ENCODE data around the gene HOXB6. TPM values are rescaled to one million over a fixed set of nuclear protein-coding genes. Genes with fewer than 3 reads are reported as not detected.

Gene HOXB6
- total RNA-seq, 1 experiment from 2014 or later: 19.8 TPM

- ChIA-PET POLR2A (ENCODE audit: low non-redundant PET) (interaction anchor here (0.7 kb wide), 1 partner anchor 14 kb away, joined by 3 read pairs; no protein-coding TSS in a partner anchor), CTCF (no interaction called here)
- intact Hi-C loops (cut with micrococcal nuclease; ENCODE audit: unreplicated experiment): no loop called here
- peak overlapping the region; percentile 20 for H3K27ac ChIP-seq (ENCODE audit: low read depth, low read length, poor library complexity, severe bottlenecking)
- H3K9me3 ChIP-seq (ENCODE audit: low read depth, low read length, poor library complexity, severe bottlenecking): no peaks in the 10 kb centered on the region
- TF ChIP-seq CTCF (conservative IDR thresholded peaks at IDR 0.05; ENCODE audit: low read depth, low read length): no peak
- no peak for TF ChIP-seq EZH2 (IDR thresholded peaks at IDR 0.05; ENCODE audit: borderline replicate concordance, low read depth, low read length, poor library complexity, severe bottlenecking)
- H3K36me3 ChIP-seq (ENCODE audit: insufficient read depth, low read length, poor library complexity, severe bottlenecking): no peaks in the 10 kb centered on the region
- BruUV-seq (replicated peaks): no TSS peak
- H3K4me1 ChIP-seq (ENCODE audit: insufficient read depth, low read length, poor library complexity, severe bottlenecking): peaks cover 64% of the 10 kb centered on the region
- H3K27me3 ChIP-seq (replicated peaks; ENCODE audit: insufficient read depth, low read depth, low read length, poor library complexity): no peaks in the 10 kb centered on the region
- H3K4me3 ChIP-seq (ENCODE audit: low read depth, low read length, poor library complexity, severe bottlenecking): no peak overlapping the region
- DNase-seq (ENCODE audit: low spot score): no peak
These were observed 32.9 kb downstream of the HOXB6 start for GRCh38 chr17:48571826-48572417.

GRCh38 chr17:48571024-48571818 lies 33.6 kb downstream of the HOXB6 start:
- Histone ChIP-seq H3K4me3 (ENCODE audit: low read depth, low read length, poor library complexity, severe bottlenecking) (no peak overlapping the region), H3K9me3 (ENCODE audit: low read depth, low read length, poor library complexity, severe bottlenecking) (no peaks in the 10 kb centered on the region), H3K4me1 (ENCODE audit: insufficient read depth, low read length, poor library complexity, severe bottlenecking) (peaks cover 67% of the 10 kb centered on the region), H3K36me3 (ENCODE audit: insufficient read depth, low read length, poor library complexity, severe bottlenecking) (no peaks in the 10 kb centered on the region), H3K27me3 (replicated peaks; ENCODE audit: insufficient read depth, low read depth, low read length, poor library complexity) (no peaks in the 10 kb centered on the region), H3K27ac (ENCODE audit: low read depth, low read length, poor library complexity, severe bottlenecking) (no peak overlapping the region)
- DNase-seq (ENCODE audit: low spot score): no peak
- ChIA-PET CTCF (no interaction called here), POLR2A (ENCODE audit: low non-redundant PET) (interaction anchor here (0.6 to 0.7 kb wide), 2 partner anchors 13 to 14 kb away, joined by 3 to 4 read pairs; no protein-coding TSS in a partner anchor)
- BruUV-seq (replicated peaks): no TSS peak
- TF ChIP-seq CTCF (conservative IDR thresholded peaks at IDR 0.05; ENCODE audit: low read depth, low read length) (no peak), EZH2 (IDR thresholded peaks at IDR 0.05; ENCODE audit: borderline replicate concordance, low read depth, low read length, poor library complexity, severe bottlenecking) (no peak)
- intact Hi-C loops (cut with micrococcal nuclease; ENCODE audit: unreplicated experiment): no loop called here

- no peak for TF ChIP-seq CTCF (conservative IDR thresholded peaks at IDR 0.05; ENCODE audit: low read depth, low read length)
- no peak for TF ChIP-seq EZH2 (IDR thresholded peaks at IDR 0.05; ENCODE audit: borderline replicate concordance, low read depth, low read length, poor library complexity, severe bottlenecking)
- no peaks in the 10 kb centered on the region for H3K36me3 ChIP-seq (ENCODE audit: insufficient read depth, low read length, poor library complexity, severe bottlenecking)
- BruUV-seq (replicated peaks): no TSS peak
- intact Hi-C loops (cut with micrococcal nuclease; ENCODE audit: unreplicated experiment): no loop called here
- no peak for DNase-seq (ENCODE audit: low spot score)
- no peaks in the 10 kb centered on the region for H3K27me3 ChIP-seq (replicated peaks; ENCODE audit: insufficient read depth, low read depth, low read length, poor library complexity)
- POLR2A ChIA-PET (ENCODE audit: low non-redundant PET): interaction anchor here (0.6 kb wide), 1 partner anchor 13 kb away, joined by 4 read pairs; no protein-coding TSS in a partner anchor
- no peak overlapping the region for H3K4me3 ChIP-seq (ENCODE audit: low read depth, low read length, poor library complexity, severe bottlenecking)
- H3K4me1 ChIP-seq (ENCODE audit: insufficient read depth, low read length, poor library complexity, severe bottlenecking): peaks cover 66% of the 10 kb centered on the region
- H3K27ac ChIP-seq (ENCODE audit: low read depth, low read length, poor library complexity, severe bottlenecking): no peak overlapping the region
- no peaks in the 10 kb centered on the region for H3K9me3 ChIP-seq (ENCODE audit: low read depth, low read length, poor library complexity, severe bottlenecking)
- CTCF ChIA-PET: interaction anchor here (0.6 kb wide), 1 partner anchor 8 kb away, joined by 3 read pairs; no protein-coding TSS in a partner anchor
These were observed 34.3 kb downstream of the HOXB6 start for GRCh38 chr17:48570325-48571023.
